GM18861 (cell line): Measurements from ENCODE around the gene CXCR4.
A peak's percentile ranks its signal among the peaks of the same experiment; 100 is the strongest.
"Not testable (repeated sequence)": the region's sequence is repeated elsewhere in the genome, so short reads cannot be mapped to it uniquely, and the experiment has no call there.

ENCODE experiments used
- ATAC-seq: cut with Tn5 transposase; IDR thresholded peaks from one replicate; pipeline ENCODE4 v1.9.1; 2021; ENCODE audit not compliant: unreplicated experiment

Gene CXCR4

GRCh38 chr2:136077107-136077506 lies 40.8 kb downstream of the CXCR4 start:
- ATAC-seq, result no peak

- no peak for ATAC-seq
These were observed 42.5 kb downstream of the CXCR4 start for GRCh38 chr2:136075476-136075875.

GRCh38 chr2:136072621-136073020 lies 45.3 kb downstream of the CXCR4 start:
- no peak for ATAC-seq

- ATAC-seq, result not testable (repeated sequence)
These were observed 46.1 kb downstream of the CXCR4 start for GRCh38 chr2:136071887-136072286.

- no peak for ATAC-seq
These were observed 47.0 kb downstream of the CXCR4 start for GRCh38 chr2:136070913-136071312.

GRCh38 chr2:136069773-136070172 lies 48.2 kb downstream of the CXCR4 start:
- no peak for ATAC-seq

GRCh38 chr2:136068581-136069227 lies 49.2 kb downstream of the CXCR4 start:
- no peak for ATAC-seq

GRCh38 chr2:136067897-136068580 lies 49.9 kb downstream of the CXCR4 start:
- ATAC-seq, result no peak

GRCh38 chr2:136067459-136067858 lies 50.5 kb downstream of the CXCR4 start:
- ATAC-seq, result no peak

GRCh38 chr2:136065907-136066306 lies 52.0 kb downstream of the CXCR4 start:
- peak; percentile 77 for ATAC-seq

GRCh38 chr2:136065384-136065783 lies 52.6 kb downstream of the CXCR4 start:
- peak; percentile 20 for ATAC-seq
